IgD-negative memory B cell (primary cell): Measurements from ENCODE around the gene TBC1D20. TPM values are rescaled to one million over a fixed set of nuclear protein-coding genes. Genes with fewer than 3 reads are reported as not detected.
"Not testable (repeated sequence)": the region's sequence is repeated elsewhere in the genome, so short reads cannot be mapped to it uniquely, and the experiment has no call there.

Experiments used
- H3K27ac Mint-ChIP-seq, 3 donors: one replicate each; pipeline ENCODE4 v1.8.0; 2020 to 2022; ENCODE audit warnings: mild to moderate bottlenecking in 3 of 3, mixed read lengths in 3 of 3, moderate library complexity in 1 of 3
- H3K27me3 Mint-ChIP-seq: one replicate; pipeline ENCODE4 v1.8.0; 2021; ENCODE audit warnings: mixed read lengths
- H3K36me3 Mint-ChIP-seq: one replicate; pipeline ENCODE4 v1.8.0; 2020; ENCODE audit warnings: mild to moderate bottlenecking, mixed read lengths
- H3K4me1 Mint-ChIP-seq, 3 donors: one replicate each; pipeline ENCODE4 v1.8.0; 2020 to 2022; ENCODE audit warnings: mixed read lengths in 3 of 3, mild to moderate bottlenecking in 1 of 3
- H3K4me3 Mint-ChIP-seq, 4 donors: one replicate each; pipeline ENCODE4 v1.8.0; 2020 to 2022; ENCODE audit warnings: mild to moderate bottlenecking in 4 of 4, mixed read lengths in 4 of 4, moderate library complexity in 3 of 4
- H3K9me3 Mint-ChIP-seq, 3 donors: one replicate each; pipeline ENCODE4 v1.8.0; 2020 to 2021; ENCODE audit warnings: mixed read lengths in 3 of 3, mild to moderate bottlenecking in 1 of 3
- polyA plus RNA-seq: library from polyadenylated mRNA; unstranded; fragments of 300-500 nt; fragmentation: Illumina TruSeq; gene quantifications from one replicate; pipeline ENCODE4 v1.2.3, GENCODE V29; 2021

The TBC1D20 gene
- polyA plus RNA-seq, 1 donor from 2014 or later, result 19.0 TPM

GRCh38 chr20:481167-481566, 18.8 kb upstream of the TBC1D20 start:
- peak overlapping the region in 1 of 3 donors; percentile 65 for H3K27ac Mint-ChIP-seq
- peaks cover 0 to 5% (median 4%) of the 10 kb centered on the region in 3 donors for H3K4me1 Mint-ChIP-seq
- no peaks in the 10 kb centered on the region for H3K27me3 Mint-ChIP-seq
- no peaks in the 10 kb centered on the region for H3K9me3 Mint-ChIP-seq
- no peak overlapping the region for H3K4me3 Mint-ChIP-seq
- H3K36me3 Mint-ChIP-seq, result no peaks in the 10 kb centered on the region

GRCh38 chr20:480044-480443, 17.7 kb upstream of the TBC1D20 start:
- H3K27me3 Mint-ChIP-seq, result no peaks in the 10 kb centered on the region

GRCh38 chr20:479487-479886, 17.2 kb upstream of the TBC1D20 start:
- H3K4me3 Mint-ChIP-seq, result no peak overlapping the region
- H3K27me3 Mint-ChIP-seq, result no peaks in the 10 kb centered on the region
- no peaks in the 10 kb centered on the region for H3K36me3 Mint-ChIP-seq
- H3K9me3 Mint-ChIP-seq, result no peaks in the 10 kb centered on the region
- H3K4me1 Mint-ChIP-seq, result peaks cover 0 to 5% (median 4%) of the 10 kb centered on the region in 3 donors
- H3K27ac Mint-ChIP-seq, result peak overlapping the region in 1 of 3 donors; percentile 17

More at GRCh38 chr20:480044-480443, 17.7 kb upstream of the TBC1D20 start:
- Mint-ChIP-seq H3K9me3 (no peaks in the 10 kb centered on the region), H3K4me1 (peaks cover 0 to 5% (median 4%) of the 10 kb centered on the region in 3 donors), H3K36me3 (no peaks in the 10 kb centered on the region), H3K4me3 (no peak overlapping the region), H3K27ac (peak overlapping the region in 2 of 3 donors; percentile 17 to 65)

GRCh38 chr20:478949-479429, 16.7 kb upstream of the TBC1D20 start:
- Mint-ChIP-seq H3K27ac (peak overlapping the region in 1 of 3 donors; percentile 1), H3K4me3 (no peak overlapping the region), H3K4me1 (peaks cover 0 to 5% (median 4%) of the 10 kb centered on the region in 3 donors), H3K9me3 (no peaks in the 10 kb centered on the region), H3K36me3 (no peaks in the 10 kb centered on the region), H3K27me3 (no peaks in the 10 kb centered on the region)

GRCh38 chr20:478010-478948, 15.9 kb upstream of the TBC1D20 start:
- H3K36me3 Mint-ChIP-seq, result no peaks in the 10 kb centered on the region
- peak overlapping the region in 1 of 3 donors; percentile 36 for H3K27ac Mint-ChIP-seq
- H3K9me3 Mint-ChIP-seq, result no peaks in the 10 kb centered on the region
- H3K4me1 Mint-ChIP-seq, result peaks cover 0 to 8% (median 6%) of the 10 kb centered on the region in 3 donors
- no peaks in the 10 kb centered on the region for H3K27me3 Mint-ChIP-seq
- no peak overlapping the region for H3K4me3 Mint-ChIP-seq

- H3K4me1 Mint-ChIP-seq, result peaks cover 0 to 11% (median 11%) of the 10 kb centered on the region in 3 donors
- H3K36me3 Mint-ChIP-seq, H3K4me3 Mint-ChIP-seq, H3K27ac Mint-ChIP-seq, H3K27me3 Mint-ChIP-seq, H3K9me3 Mint-ChIP-seq: not testable (repeated sequence)
Measured at GRCh38 chr20:476561-477249, 14.4 kb upstream of the TBC1D20 start.

GRCh38 chr20:475463-476357, 13.4 kb upstream of the TBC1D20 start:
- Mint-ChIP-seq H3K36me3 (no peaks in the 10 kb centered on the region), H3K27ac (peak overlapping the region in 1 of 3 donors; percentile 20), H3K27me3 (no peaks in the 10 kb centered on the region), H3K4me3 (no peak overlapping the region), H3K9me3 (peaks cover 0 to under 1% (median 0%) of the 10 kb centered on the region in 3 donors), H3K4me1 (peaks cover 0 to 11% (median 11%) of the 10 kb centered on the region in 3 donors)

GRCh38 chr20:474581-474980, 12.2 kb upstream of the TBC1D20 start:
- Mint-ChIP-seq H3K9me3 (peaks cover 0 to 8% (median 3%) of the 10 kb centered on the region in 3 donors), H3K27ac (no peak overlapping the region), H3K4me3 (no peak overlapping the region), H3K4me1 (peaks cover 0 to 11% (median 11%) of the 10 kb centered on the region in 3 donors), H3K36me3 (no peaks in the 10 kb centered on the region), H3K27me3 (no peaks in the 10 kb centered on the region)

GRCh38 chr20:472889-473292, 10.6 kb upstream of the TBC1D20 start:
- no peak overlapping the region for H3K27ac Mint-ChIP-seq
- no peak overlapping the region for H3K4me3 Mint-ChIP-seq

GRCh38 chr20:472137-472846, 10.0 kb upstream of the TBC1D20 start:
- H3K27me3 Mint-ChIP-seq, result peaks cover 2% of the 10 kb centered on the region
- peaks cover 0 to 7% (median 6%) of the 10 kb centered on the region in 3 donors for H3K4me1 Mint-ChIP-seq
- H3K36me3 Mint-ChIP-seq, result no peaks in the 10 kb centered on the region
- no peak overlapping the region for H3K4me3 Mint-ChIP-seq
- peaks cover 3 to 8% (median 5%) of the 10 kb centered on the region in 3 donors for H3K9me3 Mint-ChIP-seq
- H3K27ac Mint-ChIP-seq, result no peak overlapping the region

More at GRCh38 chr20:472889-473292, 10.6 kb upstream of the TBC1D20 start:
- peaks cover 2% of the 10 kb centered on the region for H3K27me3 Mint-ChIP-seq
- peaks cover 3 to 8% (median 4%) of the 10 kb centered on the region in 3 donors for H3K9me3 Mint-ChIP-seq
- peaks cover 0 to 7% (median 6%) of the 10 kb centered on the region in 3 donors for H3K4me1 Mint-ChIP-seq
- no peaks in the 10 kb centered on the region for H3K36me3 Mint-ChIP-seq

GRCh38 chr20:469746-470490, 7.6 kb upstream of the TBC1D20 start:
- H3K4me3 Mint-ChIP-seq, result peak overlapping the region in 1 of 4 donors; percentile 52
- peaks cover 3 to 8% (median 6%) of the 10 kb centered on the region in 3 donors for H3K9me3 Mint-ChIP-seq
- peaks cover 4% of the 10 kb centered on the region for H3K27me3 Mint-ChIP-seq
- H3K4me1 Mint-ChIP-seq, result peaks cover 5 to 7% (median 6%) of the 10 kb centered on the region in 3 donors
- no peak overlapping the region for H3K27ac Mint-ChIP-seq
- no peaks in the 10 kb centered on the region for H3K36me3 Mint-ChIP-seq

- Mint-ChIP-seq H3K9me3 (peaks cover 3 to 8% (median 6%) of the 10 kb centered on the region in 3 donors), H3K36me3 (no peaks in the 10 kb centered on the region), H3K4me1 (peaks cover 6 to 11% (median 7%) of the 10 kb centered on the region in 3 donors), H3K4me3 (no peak overlapping the region), H3K27ac (no peak overlapping the region), H3K27me3 (peaks cover 4% of the 10 kb centered on the region)
Measured at GRCh38 chr20:467755-468154, 5.4 kb upstream of the TBC1D20 start.
